ENCODE measurements around the gene SGCE.

DNA sequence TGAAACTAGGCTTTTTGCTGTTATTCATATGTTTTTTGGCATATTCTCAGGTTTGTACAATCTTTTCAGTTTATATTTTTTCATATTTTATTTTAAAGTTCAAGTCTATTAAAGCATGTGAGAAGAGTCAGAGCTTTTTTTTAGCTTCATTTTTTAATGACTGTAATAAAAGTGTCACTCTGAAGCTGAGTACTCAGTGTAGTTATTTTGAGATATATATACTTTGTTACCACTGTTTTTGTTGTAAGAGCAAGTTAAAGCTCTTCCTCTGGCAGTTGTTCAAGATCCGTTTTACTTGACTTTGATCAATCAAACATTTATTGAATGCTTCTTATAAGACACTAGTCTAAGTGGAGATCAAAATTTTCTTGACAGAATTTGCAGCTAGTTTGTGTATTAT is 108.8 kb downstream of the SGCE start:
- TF ChIP-seq, protein P1, sequence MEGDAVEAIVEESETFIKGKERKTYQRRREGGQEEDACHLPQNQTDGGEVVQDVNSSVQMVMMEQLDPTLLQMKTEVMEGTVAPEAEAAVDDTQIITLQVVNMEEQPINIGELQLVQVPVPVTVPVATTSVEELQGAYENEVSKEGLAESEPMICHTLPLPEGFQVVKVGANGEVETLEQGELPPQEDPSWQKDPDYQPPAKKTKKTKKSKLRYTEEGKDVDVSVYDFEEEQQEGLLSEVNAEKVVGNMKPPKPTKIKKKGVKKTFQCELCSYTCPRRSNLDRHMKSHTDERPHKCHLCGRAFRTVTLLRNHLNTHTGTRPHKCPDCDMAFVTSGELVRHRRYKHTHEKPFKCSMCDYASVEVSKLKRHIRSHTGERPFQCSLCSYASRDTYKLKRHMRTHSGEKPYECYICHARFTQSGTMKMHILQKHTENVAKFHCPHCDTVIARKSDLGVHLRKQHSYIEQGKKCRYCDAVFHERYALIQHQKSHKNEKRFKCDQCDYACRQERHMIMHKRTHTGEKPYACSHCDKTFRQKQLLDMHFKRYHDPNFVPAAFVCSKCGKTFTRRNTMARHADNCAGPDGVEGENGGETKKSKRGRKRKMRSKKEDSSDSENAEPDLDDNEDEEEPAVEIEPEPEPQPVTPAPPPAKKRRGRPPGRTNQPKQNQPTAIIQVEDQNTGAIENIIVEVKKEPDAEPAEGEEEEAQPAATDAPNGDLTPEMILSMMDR (IDR thresholded peaks at IDR 0.05), result no peak
- no peak for TF ChIP-seq POLR2A (IDR thresholded peaks at IDR 0.05)

Data from testis (tissue), 2 donors.